DOHH2 (cell line): ENCODE results near the gene GPR119.

ENCODE experiments used
- CTCF ChIP-seq: fragments of 200-600 bp; sonication (generic); IDR thresholded peaks from one replicate; pipeline ENCODE4 v1.5.1; 2014; ENCODE audit warnings: antibody characterized with exemption, mild to moderate bottlenecking, low read depth, low read length; ENCODE audit not compliant: poor library complexity, severe bottlenecking
- EZH2phosphoT487 ChIP-seq: fragments of 200-600 bp; sonication (generic); IDR thresholded peaks from 2 replicates; pipeline ENCODE4 v1.6.1; 2017; ENCODE audit warnings: borderline replicate concordance, mild to moderate bottlenecking, antibody characterized with exemption, low read length, moderate library complexity, mixed read lengths

GRCh38 chrX:130401415-130402207, 16.1 kb upstream of the GPR119 start, which contains the start of gene RBMX2:
- TF ChIP-seq CTCF: no peak
- TF ChIP-seq EZH2phosphoT487: no peak
